Measurements from ENCODE around the gene OR8B4. TPM values are rescaled to one million over a fixed set of nuclear protein-coding genes. Genes with fewer than 3 reads are reported as not detected.
"Not testable (repeated sequence)": the region's sequence is repeated elsewhere in the genome, so short reads cannot be mapped to it uniquely, and the experiment has no call there.

Gene OR8B4
- total RNA-seq, 4 donors from 2014 or later: not detected

DNA sequence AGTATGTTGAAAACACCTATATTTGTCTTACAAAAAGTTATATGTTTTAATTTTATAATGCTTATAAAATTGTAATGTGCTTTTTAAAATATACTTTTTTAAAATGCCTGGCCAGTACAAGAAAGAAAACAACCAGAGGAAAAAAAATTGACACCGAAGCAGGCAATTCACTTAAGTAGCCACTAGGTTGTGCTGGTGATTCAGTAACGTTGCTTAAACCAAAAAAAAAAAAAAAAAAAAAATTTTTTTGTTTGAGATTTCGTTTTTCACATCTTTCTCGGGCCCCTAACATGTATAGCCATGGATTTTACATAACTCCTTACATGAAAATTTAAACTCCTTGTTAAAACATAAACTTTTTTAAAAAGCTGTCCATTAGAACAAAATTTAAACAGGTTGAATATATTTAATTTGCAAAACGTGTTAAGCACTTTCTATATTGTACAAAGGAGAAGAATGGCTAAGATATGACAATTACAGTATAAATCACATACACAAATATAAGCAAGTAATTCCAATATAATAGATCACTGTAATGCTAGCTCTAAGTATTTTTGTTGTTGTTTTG lies 9.2 kb downstream of the OR8B4 start:
- no peak for DNase-seq
- Histone ChIP-seq H3K27ac (no peak overlapping the region), H3K27me3 (no peaks in the 10 kb centered on the region), H3K9me3 (no peaks in the 10 kb centered on the region), H3K36me3 (no peaks in the 10 kb centered on the region), H3K4me3 (replicated peaks in 1 of 3) (no peak overlapping the region), H3K4me1 (no peaks in the 10 kb centered on the region)
- intact Hi-C loops (cut with DNase I): no loop called here
- WGBS, 2 donors: 18 to 21% methylated on average over 5 of the region's 5 CpGs
- TF ChIP-seq, protein P1, sequence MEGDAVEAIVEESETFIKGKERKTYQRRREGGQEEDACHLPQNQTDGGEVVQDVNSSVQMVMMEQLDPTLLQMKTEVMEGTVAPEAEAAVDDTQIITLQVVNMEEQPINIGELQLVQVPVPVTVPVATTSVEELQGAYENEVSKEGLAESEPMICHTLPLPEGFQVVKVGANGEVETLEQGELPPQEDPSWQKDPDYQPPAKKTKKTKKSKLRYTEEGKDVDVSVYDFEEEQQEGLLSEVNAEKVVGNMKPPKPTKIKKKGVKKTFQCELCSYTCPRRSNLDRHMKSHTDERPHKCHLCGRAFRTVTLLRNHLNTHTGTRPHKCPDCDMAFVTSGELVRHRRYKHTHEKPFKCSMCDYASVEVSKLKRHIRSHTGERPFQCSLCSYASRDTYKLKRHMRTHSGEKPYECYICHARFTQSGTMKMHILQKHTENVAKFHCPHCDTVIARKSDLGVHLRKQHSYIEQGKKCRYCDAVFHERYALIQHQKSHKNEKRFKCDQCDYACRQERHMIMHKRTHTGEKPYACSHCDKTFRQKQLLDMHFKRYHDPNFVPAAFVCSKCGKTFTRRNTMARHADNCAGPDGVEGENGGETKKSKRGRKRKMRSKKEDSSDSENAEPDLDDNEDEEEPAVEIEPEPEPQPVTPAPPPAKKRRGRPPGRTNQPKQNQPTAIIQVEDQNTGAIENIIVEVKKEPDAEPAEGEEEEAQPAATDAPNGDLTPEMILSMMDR (IDR thresholded peaks at IDR 0.05): peak; percentile 24 to 80 (median 51)
- no peak for TF ChIP-seq POLR2A (IDR thresholded peaks at IDR 0.05)

DNA sequence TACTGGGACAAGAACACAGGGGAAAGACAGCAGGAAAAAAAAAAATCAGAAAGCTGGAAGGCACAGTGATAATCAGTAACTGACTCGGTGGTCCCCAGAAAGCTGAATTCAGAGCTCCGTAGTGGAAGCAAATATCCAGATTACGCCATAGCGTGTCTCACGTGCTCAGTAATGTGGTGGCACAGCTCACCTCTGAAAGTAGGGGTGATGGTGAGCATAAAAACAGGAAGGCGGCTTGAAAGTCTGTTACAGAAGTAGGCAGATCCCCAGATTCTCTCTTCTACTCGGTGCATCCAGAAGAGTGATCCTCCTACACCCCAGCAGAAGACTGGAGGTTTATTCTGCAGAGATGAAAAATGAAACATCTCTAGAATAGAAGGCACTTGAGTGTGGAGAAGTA lies 14.8 kb downstream of the OR8B4 start:
- TF ChIP-seq POLR2A (IDR thresholded peaks at IDR 0.05): no peak
- TF ChIP-seq, protein P1 (IDR thresholded peaks at IDR 0.05): no peak
- Histone ChIP-seq H3K9me3 (no peaks in the 10 kb centered on the region), H3K4me3 (replicated peaks in 1 of 3) (no peak overlapping the region), H3K4me1 (no peaks in the 10 kb centered on the region), H3K27ac (no peak overlapping the region), H3K36me3 (no peaks in the 10 kb centered on the region), H3K27me3 (no peaks in the 10 kb centered on the region)
- 87 to 88% methylated on average over 7 of the region's 7 CpGs for WGBS, 2 donors
- intact Hi-C loops (cut with DNase I): loop anchor here (5.0 kb wide), 1 partner anchor 172 kb away; no protein-coding TSS in a partner anchor
- no peak for DNase-seq

DNA sequence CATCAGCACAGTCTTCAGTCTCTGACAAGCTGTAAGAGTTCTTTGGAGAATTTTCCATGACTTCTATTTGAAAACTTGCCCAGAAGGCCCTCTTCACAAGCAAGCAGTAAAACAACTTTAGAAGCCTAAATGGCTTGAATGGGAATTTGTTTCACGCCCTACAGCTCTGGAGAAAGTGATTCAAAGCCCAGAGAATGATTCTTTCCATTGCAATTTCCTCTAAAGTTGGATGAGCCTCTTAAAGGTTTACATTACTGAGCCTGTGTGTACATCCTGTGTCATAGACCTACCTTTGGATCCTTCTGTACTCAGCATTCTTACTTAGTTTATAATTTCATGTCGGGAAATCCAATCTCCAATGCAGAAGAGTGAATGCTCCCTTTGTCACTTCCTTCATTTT lies 19.1 kb downstream of the OR8B4 start:
- H3K9me3 ChIP-seq: no peaks in the 10 kb centered on the region
- no peak for DNase-seq
- TF ChIP-seq POLR2A (IDR thresholded peaks at IDR 0.05): no peak
- TF ChIP-seq, protein P1 (IDR thresholded peaks at IDR 0.05): no peak
- no peak overlapping the region for H3K27ac ChIP-seq
- intact Hi-C loops (cut with DNase I): no loop called here
- H3K4me3 ChIP-seq (replicated peaks in 1 of 3): no peak overlapping the region
- H3K27me3 ChIP-seq: no peaks in the 10 kb centered on the region
- H3K4me1 ChIP-seq: no peaks in the 10 kb centered on the region
- H3K36me3 ChIP-seq: no peaks in the 10 kb centered on the region
- 40 to 47% methylated on average over 2 of the region's 2 CpGs for WGBS, 2 donors

DNA sequence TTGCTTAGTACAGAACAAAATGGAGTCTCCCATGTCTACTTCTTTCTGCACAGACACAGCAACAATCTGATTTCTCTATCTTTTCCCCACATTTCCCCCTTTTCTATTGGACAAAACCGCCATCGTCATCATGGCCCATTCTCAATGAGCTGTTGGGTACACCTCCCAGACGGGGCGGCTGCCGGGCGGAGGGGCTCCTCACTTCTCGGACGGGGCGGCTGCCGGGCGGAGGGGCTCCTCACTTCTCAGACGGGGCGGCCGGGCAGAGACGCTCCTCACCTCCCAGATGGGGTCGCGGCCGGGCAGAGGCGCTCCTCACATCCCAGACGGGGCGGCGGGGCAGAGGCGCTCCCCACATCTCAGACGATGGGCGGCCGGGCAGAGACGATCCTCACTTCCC lies 21.5 kb downstream of the OR8B4 start:
- H3K4me1 ChIP-seq; H3K27ac ChIP-seq; intact Hi-C loops (cut with DNase I); H3K4me3 ChIP-seq (replicated peaks in 1 of 3); H3K9me3 ChIP-seq; DNase-seq; H3K36me3 ChIP-seq; H3K27me3 ChIP-seq: not testable (repeated sequence)
- WGBS, 2 donors: 93 to 96% methylated on average over 11 to 23 of the region's 27 CpGs

DNA sequence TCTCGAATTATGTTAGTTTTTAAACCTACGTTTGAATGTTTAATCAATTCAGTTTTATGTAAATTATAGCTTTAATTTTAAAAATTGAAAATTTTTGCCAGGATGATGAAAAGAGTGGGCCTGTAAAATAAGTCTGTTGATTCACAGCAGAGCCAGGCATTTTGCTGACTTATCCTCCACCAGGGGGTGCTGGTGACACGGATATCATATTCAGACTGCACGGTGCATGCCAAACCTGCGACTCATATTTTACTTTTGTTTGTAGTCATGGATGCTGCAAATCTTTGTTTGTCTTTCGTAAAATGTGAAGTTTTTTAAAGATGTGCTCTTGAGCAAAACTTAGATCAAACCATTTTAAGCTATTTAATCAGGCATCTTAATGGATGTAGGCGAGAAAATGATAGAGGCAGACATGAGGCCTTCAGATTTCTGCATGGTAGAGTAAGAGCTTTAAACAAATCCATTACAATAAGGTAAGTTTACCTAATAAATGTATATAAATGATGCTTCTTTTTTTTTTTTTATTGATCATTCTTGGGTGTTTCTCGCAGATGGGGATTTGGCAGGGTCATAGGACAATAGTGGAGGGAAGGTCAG lies 22.2 kb downstream of the OR8B4 start:
- H3K27ac ChIP-seq: no peak overlapping the region
- no peaks in the 10 kb centered on the region for H3K4me1 ChIP-seq
- H3K36me3 ChIP-seq: no peaks in the 10 kb centered on the region
- TF ChIP-seq, protein P1 (IDR thresholded peaks at IDR 0.05): peak in 4 of 6 experiments; percentile 26 to 49 (median 33)
- TF ChIP-seq POLR2A (IDR thresholded peaks at IDR 0.05): no peak
- H3K9me3 ChIP-seq: no peaks in the 10 kb centered on the region
- DNase-seq: peak; percentile 35 to 54
- H3K4me3 ChIP-seq (replicated peaks in 1 of 3): no peak overlapping the region
- intact Hi-C loops (cut with DNase I): no loop called here
- WGBS, 2 donors: 43 to 50% methylated on average over 8 of the region's 8 CpGs
- no peaks in the 10 kb centered on the region for H3K27me3 ChIP-seq

Measured in thyroid gland (tissue), 4 donors.